ENCODE measurements around the gene C12orf75.
A peak's percentile ranks its signal among the peaks of the same experiment; 100 is the strongest.

C12orf75 gene

DNA sequence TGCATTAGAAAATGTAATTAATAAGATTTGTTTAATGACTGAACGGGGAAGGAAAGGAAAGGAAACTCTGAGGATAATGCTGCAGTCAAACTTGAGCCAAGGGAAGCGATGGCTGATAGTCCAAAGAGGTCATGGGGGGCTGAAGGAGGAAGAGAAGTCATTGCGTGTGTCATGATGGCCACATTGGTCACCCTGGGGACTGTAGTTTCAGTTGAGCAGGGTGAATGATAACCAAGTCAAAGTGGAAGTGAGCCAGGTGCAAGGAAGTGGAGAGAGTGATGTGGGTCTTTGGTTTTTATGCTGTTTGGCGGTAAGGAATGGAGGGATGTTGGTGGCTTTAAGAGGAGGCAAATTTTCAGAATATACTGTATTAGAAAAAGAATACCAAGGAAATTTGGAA lies 21.6 kb downstream of the C12orf75 start:
- H3K9me3 ChIP-seq (ENCODE audit: control insufficient read depth, insufficient read depth, low read length) = no peaks in the 10 kb centered on the region
- peak overlapping the region; percentile 80 for H3K27ac ChIP-seq (ENCODE audit: low read depth, low read length)
- H3K4me1 ChIP-seq (ENCODE audit: control insufficient read depth, insufficient read depth, low read length) = peaks cover 17% of the 10 kb centered on the region
- H3K9ac ChIP-seq (ENCODE audit: low read depth, low read length) = no peak overlapping the region
- no peaks in the 10 kb centered on the region for H3K27me3 ChIP-seq (ENCODE audit: control insufficient read depth, insufficient read depth, low read length)
- H3K4me3 ChIP-seq (ENCODE audit: low read depth, low read length) = no peak overlapping the region
- H3K36me3 ChIP-seq (ENCODE audit: control insufficient read depth, insufficient read depth, low read length) = no peaks in the 10 kb centered on the region

- H3K4me3 ChIP-seq (ENCODE audit: low read depth, low read length) = no peak overlapping the region
- peaks cover 17% of the 10 kb centered on the region for H3K4me1 ChIP-seq (ENCODE audit: control insufficient read depth, insufficient read depth, low read length)
- H3K36me3 ChIP-seq (ENCODE audit: control insufficient read depth, insufficient read depth, low read length) = no peaks in the 10 kb centered on the region
- H3K9ac ChIP-seq (ENCODE audit: low read depth, low read length) = no peak overlapping the region
- H3K27ac ChIP-seq (ENCODE audit: low read depth, low read length) = peak overlapping the region; percentile 80
- no peaks in the 10 kb centered on the region for H3K9me3 ChIP-seq (ENCODE audit: control insufficient read depth, insufficient read depth, low read length)
- no peaks in the 10 kb centered on the region for H3K27me3 ChIP-seq (ENCODE audit: control insufficient read depth, insufficient read depth, low read length)
These were observed 22.6 kb downstream of the C12orf75 start for GRCh38 chr12:105352940-105353635.

- H3K9me3 ChIP-seq (ENCODE audit: control insufficient read depth, insufficient read depth, low read length) = no peaks in the 10 kb centered on the region
- no peaks in the 10 kb centered on the region for H3K27me3 ChIP-seq (ENCODE audit: control insufficient read depth, insufficient read depth, low read length)
- H3K27ac ChIP-seq (ENCODE audit: low read depth, low read length) = no peak overlapping the region
- no peaks in the 10 kb centered on the region for H3K36me3 ChIP-seq (ENCODE audit: control insufficient read depth, insufficient read depth, low read length)
- H3K4me3 ChIP-seq (ENCODE audit: low read depth, low read length) = no peak overlapping the region
- H3K9ac ChIP-seq (ENCODE audit: low read depth, low read length) = no peak overlapping the region
- peaks cover 17% of the 10 kb centered on the region for H3K4me1 ChIP-seq (ENCODE audit: control insufficient read depth, insufficient read depth, low read length)
These were observed 25.3 kb downstream of the C12orf75 start for GRCh38 chr12:105355752-105356151.

DNA sequence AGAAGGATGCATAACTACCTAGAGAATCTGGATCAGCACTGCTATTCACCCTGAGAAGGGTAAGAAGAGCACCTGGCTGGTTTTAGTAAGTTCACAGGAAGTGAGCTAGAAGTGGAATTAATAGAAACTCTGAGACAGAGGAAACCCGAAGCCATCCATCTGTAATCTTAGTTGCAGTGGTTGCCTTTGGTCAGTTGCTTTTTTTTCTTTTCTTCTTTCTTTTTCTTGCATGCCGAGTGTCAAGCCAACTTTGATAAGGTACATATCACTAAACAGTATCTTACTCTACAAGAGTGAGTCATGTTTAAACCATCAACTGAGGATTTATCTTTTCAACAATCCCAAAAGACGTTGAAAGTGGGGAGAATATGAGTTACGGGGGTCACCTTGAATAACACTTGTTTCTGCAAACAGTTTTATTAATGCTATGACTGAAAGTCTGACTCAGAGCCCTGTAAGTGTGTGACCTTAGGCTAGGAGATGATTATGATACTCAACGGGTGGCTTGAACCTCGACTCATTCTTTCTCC lies 26.7 kb downstream of the C12orf75 start:
- peaks cover 12% of the 10 kb centered on the region for H3K4me1 ChIP-seq (ENCODE audit: control insufficient read depth, insufficient read depth, low read length)
- no peak overlapping the region for H3K4me3 ChIP-seq (ENCODE audit: low read depth, low read length)
- H3K27ac ChIP-seq (ENCODE audit: low read depth, low read length) = peak overlapping the region; percentile 21

DNA sequence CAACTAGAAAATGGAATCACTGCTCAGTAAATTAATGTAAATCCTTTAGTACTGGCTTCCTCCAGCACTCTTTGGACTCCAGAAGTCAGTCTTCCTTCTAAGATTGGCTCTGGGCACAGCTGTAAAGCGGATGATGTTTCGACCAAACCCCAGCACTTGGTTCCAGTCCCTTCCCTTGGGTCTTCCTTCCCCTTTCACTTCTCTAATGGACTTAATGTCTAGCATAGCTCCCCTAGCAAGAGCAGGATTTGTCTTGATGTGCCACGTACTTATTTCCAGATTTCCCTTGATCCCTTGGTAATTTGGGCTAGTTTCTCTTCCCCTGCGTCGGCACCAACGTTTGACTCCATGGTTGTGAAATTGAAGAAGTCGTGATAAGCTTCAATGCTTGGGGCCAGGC lies 28.3 kb downstream of the C12orf75 start:
- Histone ChIP-seq H3K4me1 (ENCODE audit: control insufficient read depth, insufficient read depth, low read length) (no peaks in the 10 kb centered on the region), H3K27ac (ENCODE audit: low read depth, low read length) (no peak overlapping the region), H3K27me3 (ENCODE audit: control insufficient read depth, insufficient read depth, low read length) (no peaks in the 10 kb centered on the region), H3K36me3 (ENCODE audit: control insufficient read depth, insufficient read depth, low read length) (no peaks in the 10 kb centered on the region), H3K9ac (ENCODE audit: low read depth, low read length) (no peak overlapping the region), H3K9me3 (ENCODE audit: control insufficient read depth, insufficient read depth, low read length) (no peaks in the 10 kb centered on the region), H3K4me3 (ENCODE audit: low read depth, low read length) (no peak overlapping the region)

More for the DNA sequence above, 26.7 kb downstream of the C12orf75 start:
- H3K9ac ChIP-seq (ENCODE audit: low read depth, low read length) = no peak overlapping the region
- no peaks in the 10 kb centered on the region for H3K27me3 ChIP-seq (ENCODE audit: control insufficient read depth, insufficient read depth, low read length)
- no peaks in the 10 kb centered on the region for H3K36me3 ChIP-seq (ENCODE audit: control insufficient read depth, insufficient read depth, low read length)
- H3K9me3 ChIP-seq (ENCODE audit: control insufficient read depth, insufficient read depth, low read length) = no peaks in the 10 kb centered on the region

GRCh38 chr12:105359856-105360255 lies 29.4 kb downstream of the C12orf75 start:
- Histone ChIP-seq H3K36me3 (ENCODE audit: control insufficient read depth, insufficient read depth, low read length) (no peaks in the 10 kb centered on the region), H3K27me3 (ENCODE audit: control insufficient read depth, insufficient read depth, low read length) (no peaks in the 10 kb centered on the region), H3K4me3 (ENCODE audit: low read depth, low read length) (no peak overlapping the region), H3K9me3 (ENCODE audit: control insufficient read depth, insufficient read depth, low read length) (no peaks in the 10 kb centered on the region), H3K27ac (ENCODE audit: low read depth, low read length) (no peak overlapping the region), H3K4me1 (ENCODE audit: control insufficient read depth, insufficient read depth, low read length) (no peaks in the 10 kb centered on the region), H3K9ac (ENCODE audit: low read depth, low read length) (no peak overlapping the region)

GRCh38 chr12:105363890-105364289 lies 33.4 kb downstream of the C12orf75 start:
- peaks cover 19% of the 10 kb centered on the region for H3K4me1 ChIP-seq (ENCODE audit: control insufficient read depth, insufficient read depth, low read length)
- no peak overlapping the region for H3K4me3 ChIP-seq (ENCODE audit: low read depth, low read length)
- no peak overlapping the region for H3K27ac ChIP-seq (ENCODE audit: low read depth, low read length)
- no peaks in the 10 kb centered on the region for H3K36me3 ChIP-seq (ENCODE audit: control insufficient read depth, insufficient read depth, low read length)
- H3K27me3 ChIP-seq (ENCODE audit: control insufficient read depth, insufficient read depth, low read length) = no peaks in the 10 kb centered on the region
- H3K9ac ChIP-seq (ENCODE audit: low read depth, low read length) = no peak overlapping the region
- H3K9me3 ChIP-seq (ENCODE audit: control insufficient read depth, insufficient read depth, low read length) = no peaks in the 10 kb centered on the region

DNA sequence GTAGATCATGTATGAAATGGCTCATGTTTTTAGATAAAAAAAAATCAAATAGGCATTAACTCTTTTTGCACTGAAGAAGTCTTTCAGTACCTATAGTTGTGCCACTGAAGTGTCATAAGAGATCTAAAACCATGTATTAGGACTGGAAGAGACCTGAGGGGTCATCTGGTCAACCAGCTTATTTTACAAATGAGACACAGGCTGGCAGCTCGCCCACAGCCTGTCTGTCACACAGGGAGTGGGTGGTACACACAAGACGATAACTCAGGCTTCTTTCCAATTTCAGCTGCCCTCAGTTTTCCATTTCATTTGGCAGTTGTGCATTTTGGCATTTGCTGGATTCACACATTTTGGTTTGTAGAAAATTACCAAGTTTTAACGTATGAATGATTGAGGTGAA lies 34.7 kb downstream of the C12orf75 start:
- no peak overlapping the region for H3K27ac ChIP-seq (ENCODE audit: low read depth, low read length)
- no peaks in the 10 kb centered on the region for H3K36me3 ChIP-seq (ENCODE audit: control insufficient read depth, insufficient read depth, low read length)
- no peaks in the 10 kb centered on the region for H3K9me3 ChIP-seq (ENCODE audit: control insufficient read depth, insufficient read depth, low read length)

DNA sequence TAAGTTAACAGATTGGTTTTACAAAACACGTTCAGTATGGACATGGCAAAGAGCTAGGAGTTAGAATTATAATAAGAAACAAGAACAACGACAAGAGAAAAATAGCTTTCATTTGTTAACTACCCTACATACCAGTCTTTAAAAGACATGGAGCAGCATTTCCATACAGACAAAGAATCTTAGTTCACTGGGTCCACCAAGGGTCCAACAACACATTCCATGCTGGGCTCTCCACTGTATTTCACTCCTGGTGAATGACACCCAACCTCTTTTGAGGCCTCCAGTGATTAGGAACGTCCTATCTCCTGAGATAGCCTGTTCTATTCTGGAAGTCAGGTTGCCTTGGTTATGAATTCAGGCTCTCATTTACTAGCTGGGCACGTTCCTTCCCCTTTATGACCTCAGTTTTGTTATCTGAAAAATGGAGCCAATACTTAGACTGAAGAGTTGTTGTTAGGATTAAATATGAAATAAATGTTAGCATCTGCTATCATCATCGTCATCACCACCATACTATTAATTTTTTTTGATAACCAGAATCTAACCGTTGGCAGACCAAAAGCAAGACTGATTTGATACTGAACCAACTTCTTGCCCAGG lies 37.7 kb downstream of the C12orf75 start:
- Histone ChIP-seq H3K9me3 (ENCODE audit: control insufficient read depth, insufficient read depth, low read length) (no peaks in the 10 kb centered on the region), H3K4me1 (ENCODE audit: control insufficient read depth, insufficient read depth, low read length) (peaks cover 32% of the 10 kb centered on the region), H3K27ac (ENCODE audit: low read depth, low read length) (peak overlapping the region; percentile 67), H3K36me3 (ENCODE audit: control insufficient read depth, insufficient read depth, low read length) (peaks cover 6% of the 10 kb centered on the region; the same call in 1 of the 2 replicates), H3K27me3 (ENCODE audit: control insufficient read depth, insufficient read depth, low read length) (no peaks in the 10 kb centered on the region), H3K9ac (ENCODE audit: low read depth, low read length) (no peak overlapping the region), H3K4me3 (ENCODE audit: low read depth, low read length) (peak overlapping the region; percentile 43; the same call in 1 of the 2 replicates)

More for the DNA sequence above, 34.7 kb downstream of the C12orf75 start:
- Histone ChIP-seq H3K27me3 (ENCODE audit: control insufficient read depth, insufficient read depth, low read length) (no peaks in the 10 kb centered on the region), H3K9ac (ENCODE audit: low read depth, low read length) (no peak overlapping the region), H3K4me3 (ENCODE audit: low read depth, low read length) (no peak overlapping the region), H3K4me1 (ENCODE audit: control insufficient read depth, insufficient read depth, low read length) (peaks cover 24% of the 10 kb centered on the region)

- no peaks in the 10 kb centered on the region for H3K27me3 ChIP-seq (ENCODE audit: control insufficient read depth, insufficient read depth, low read length)
- H3K27ac ChIP-seq (ENCODE audit: low read depth, low read length) = no peak overlapping the region
- H3K36me3 ChIP-seq (ENCODE audit: control insufficient read depth, insufficient read depth, low read length) = peaks cover 6% of the 10 kb centered on the region; the same call in 1 of the 2 replicates
- no peak overlapping the region for H3K4me3 ChIP-seq (ENCODE audit: low read depth, low read length)
- H3K9ac ChIP-seq (ENCODE audit: low read depth, low read length) = no peak overlapping the region
- H3K4me1 ChIP-seq (ENCODE audit: control insufficient read depth, insufficient read depth, low read length) = peaks cover 32% of the 10 kb centered on the region
- no peaks in the 10 kb centered on the region for H3K9me3 ChIP-seq (ENCODE audit: control insufficient read depth, insufficient read depth, low read length)
These were observed 38.5 kb downstream of the C12orf75 start for GRCh38 chr12:105369014-105369413.

- no peaks in the 10 kb centered on the region for H3K27me3 ChIP-seq (ENCODE audit: control insufficient read depth, insufficient read depth, low read length)
- H3K9ac ChIP-seq (ENCODE audit: low read depth, low read length) = no peak overlapping the region
- no peaks in the 10 kb centered on the region for H3K9me3 ChIP-seq (ENCODE audit: control insufficient read depth, insufficient read depth, low read length)
- peaks cover 6% of the 10 kb centered on the region; the same call in 1 of the 2 replicates for H3K36me3 ChIP-seq (ENCODE audit: control insufficient read depth, insufficient read depth, low read length)
- H3K27ac ChIP-seq (ENCODE audit: low read depth, low read length) = no peak overlapping the region
- H3K4me3 ChIP-seq (ENCODE audit: low read depth, low read length) = no peak overlapping the region
- H3K4me1 ChIP-seq (ENCODE audit: control insufficient read depth, insufficient read depth, low read length) = peaks cover 10% of the 10 kb centered on the region; the same call in 1 of the 2 replicates
These were observed 43.8 kb downstream of the C12orf75 start for GRCh38 chr12:105374303-105374702.
